Stimulated activated CD4-positive, alpha-beta T cell treated with anti-CD3 and anti-CD28 coated beads, Interleukin-4, amount 100 ng/mL, for 48 hours (primary cell): Measurements from ENCODE around the gene EVA1A.

ENCODE experiments used
- DNase-seq, 2 donors: peaks; one replicate each; pipeline ENCODE4 v3.0.0-alpha.2; 2020; ENCODE audit warnings: low read depth in 2 of 2

The EVA1A gene, protein sequence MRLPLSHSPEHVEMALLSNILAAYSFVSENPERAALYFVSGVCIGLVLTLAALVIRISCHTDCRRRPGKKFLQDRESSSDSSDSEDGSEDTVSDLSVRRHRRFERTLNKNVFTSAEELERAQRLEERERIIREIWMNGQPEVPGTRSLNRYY

DNA sequence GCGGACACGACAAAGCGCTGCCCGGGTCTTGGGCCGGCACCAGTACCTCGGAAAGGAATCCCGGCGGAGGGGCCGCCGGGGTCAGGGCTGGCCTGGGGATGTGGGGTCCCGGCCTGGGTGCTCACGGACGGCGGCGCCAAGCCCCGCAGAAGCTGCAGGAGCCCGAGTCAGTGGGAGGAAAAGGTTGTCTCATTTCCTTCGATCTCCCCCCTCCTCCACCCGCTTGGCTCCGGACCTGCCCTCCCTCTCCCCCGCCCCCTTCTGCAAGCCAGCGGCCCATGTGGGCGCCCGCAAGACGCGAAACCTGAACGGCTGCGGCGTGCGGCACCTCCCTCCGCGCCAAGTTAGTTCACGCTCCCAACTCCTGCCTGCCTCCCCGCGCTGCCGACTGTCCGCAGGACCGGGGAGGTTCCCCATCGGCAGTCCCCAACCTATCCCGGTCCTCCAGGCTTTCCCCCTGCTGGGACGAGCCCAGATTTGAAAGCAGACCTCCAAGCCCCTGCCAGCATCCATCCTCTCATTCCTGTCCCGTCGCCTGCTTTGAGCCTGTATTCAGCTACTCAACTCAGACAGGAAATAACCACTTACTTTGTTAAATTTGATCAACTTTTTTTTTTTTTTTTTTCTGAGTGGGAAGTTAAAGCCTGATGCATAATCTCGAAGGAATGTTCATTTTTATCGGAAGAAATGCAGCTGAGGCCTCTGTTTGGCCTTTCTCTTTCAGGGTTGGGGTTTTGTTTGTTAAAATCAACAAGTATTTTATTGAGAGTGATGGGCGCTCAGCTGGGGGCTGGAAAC lies at the start of gene EVA1A:
Gene EVA1A, minus strand, starts transcription at position 172 of the 798 bp plus-strand sequence. CDS start 42,799 bp downstream, outside the sequence.
- no peak for DNase-seq

DNA sequence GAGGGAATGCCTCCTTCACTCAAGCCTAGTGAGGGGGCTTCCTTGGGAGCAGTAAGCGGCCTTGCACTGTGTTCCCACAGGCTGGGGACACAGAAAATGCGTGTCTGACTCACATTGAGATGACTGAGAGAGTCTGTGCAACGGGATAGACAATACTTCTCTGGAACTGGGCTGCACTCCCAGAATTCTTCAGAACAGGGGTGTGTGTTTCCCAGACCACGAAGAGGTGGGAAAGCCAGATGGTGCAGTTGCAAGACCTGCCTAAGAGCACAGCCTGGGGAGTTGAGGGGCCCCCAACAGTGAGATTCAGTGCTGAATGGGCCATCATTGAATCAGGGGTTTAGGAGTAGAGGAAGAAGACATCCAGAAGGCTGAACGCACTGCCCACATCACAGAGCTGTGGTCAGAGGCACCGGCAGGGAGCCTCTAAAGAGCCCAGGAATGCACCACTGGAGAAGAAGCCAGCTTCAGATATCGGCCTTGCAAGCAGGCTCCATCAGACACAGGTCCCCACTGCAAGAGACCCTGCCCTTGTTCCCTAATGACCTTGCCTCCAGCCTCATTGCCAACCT lies 49.3 kb upstream of the EVA1A start:
- no peak for DNase-seq

DNA sequence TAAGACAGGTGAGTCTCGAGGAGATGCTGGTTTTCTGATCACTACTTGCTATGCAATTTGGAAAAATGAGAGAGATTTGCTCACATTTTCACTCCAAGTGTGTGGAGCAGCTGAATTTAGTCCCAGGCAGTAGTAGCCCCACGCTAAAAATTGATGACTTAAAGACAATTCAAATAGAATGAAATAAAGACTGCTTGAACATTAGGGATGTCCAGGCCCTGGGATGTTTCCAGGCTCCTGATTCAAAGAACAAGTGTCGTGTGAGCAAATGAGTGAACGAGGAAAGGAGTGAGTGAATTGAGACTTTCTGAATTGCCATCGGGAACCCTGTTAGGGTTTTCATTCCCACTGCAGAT lies 48.6 kb upstream of the EVA1A start:
- no peak for DNase-seq

DNA sequence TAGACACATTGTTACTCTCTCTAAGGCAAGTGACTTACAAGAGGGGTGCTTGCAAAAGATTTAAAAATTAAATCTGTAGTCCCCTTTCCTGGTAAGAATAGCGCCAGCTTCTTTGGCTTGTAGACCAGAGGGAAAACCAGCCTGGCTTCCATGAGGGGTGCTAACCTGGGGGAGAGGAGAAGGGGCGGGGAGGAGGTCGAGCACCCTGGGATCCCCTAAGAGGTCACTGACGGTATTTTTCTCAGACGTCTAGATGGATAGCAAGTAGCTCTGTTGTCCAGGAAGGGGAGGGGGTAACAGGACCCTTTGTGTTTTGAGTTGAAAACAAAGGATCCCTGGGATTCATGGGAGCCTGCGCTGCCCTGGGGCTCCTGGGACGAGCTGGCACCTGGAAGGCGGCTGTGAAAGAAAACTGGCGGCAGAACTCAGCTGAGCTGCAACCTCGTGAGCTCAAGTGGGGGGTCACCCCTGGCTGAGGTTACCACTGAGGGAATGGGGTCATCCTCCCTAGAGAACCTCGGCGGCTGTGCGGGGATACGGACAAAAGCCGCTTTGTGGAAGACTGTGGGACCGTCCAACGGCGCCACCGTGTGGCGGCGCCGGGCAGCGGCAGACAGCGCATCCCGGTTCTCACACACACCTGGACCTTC lies 48.1 kb upstream of the EVA1A start:
- peak; percentile 22 to 35 for DNase-seq

DNA sequence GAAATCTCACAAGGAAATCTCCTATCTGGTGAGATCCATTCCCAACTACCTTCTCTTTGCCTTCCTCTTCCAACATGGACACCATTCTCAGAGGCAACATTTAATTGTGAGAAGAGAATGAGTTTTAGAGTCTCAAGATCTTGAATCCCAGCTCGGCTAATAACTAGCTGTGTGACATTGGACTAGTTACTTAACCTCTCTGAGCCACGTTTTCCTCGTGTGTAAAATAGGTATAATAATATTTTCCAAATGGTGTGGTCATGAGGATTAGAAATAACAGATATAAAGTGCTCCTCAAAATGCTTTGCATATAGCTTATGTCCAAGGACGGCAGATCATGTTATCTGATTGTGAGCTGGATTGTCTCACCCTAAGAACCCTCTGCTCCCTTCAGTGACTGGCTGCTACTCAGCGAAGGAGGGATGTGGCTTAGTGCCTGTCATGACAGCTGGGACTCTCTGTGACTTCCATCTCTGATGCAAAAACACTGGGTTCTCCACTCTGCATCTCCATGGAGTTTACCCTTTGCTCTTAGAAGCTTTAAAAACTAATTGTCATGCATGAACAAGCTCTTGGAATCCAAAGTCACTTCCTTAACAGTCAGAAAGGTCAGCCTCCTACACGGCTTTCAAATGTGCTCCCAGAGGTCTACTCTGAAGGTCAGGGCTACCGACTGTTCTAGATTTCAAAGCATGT lies 47.4 kb upstream of the EVA1A start:
- DNase-seq, result no peak

DNA sequence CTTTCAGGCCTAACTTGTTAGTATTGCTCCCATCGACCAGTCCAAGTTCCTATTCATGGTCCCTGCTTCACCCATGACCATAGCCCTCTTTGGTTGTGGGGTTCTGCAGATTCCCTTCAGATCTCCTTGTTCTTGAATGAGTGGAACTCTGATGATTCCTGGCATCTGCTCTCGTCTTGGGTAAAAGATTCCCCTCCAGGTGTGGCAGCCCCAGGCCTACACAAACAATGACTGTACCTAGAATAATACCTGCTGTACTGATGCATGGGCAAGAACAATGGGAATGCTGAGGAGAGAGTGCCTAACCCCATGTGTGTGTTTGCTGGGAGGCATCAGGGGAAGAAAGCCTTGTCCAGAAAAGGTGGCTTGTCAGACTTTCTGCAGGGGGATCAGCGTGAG lies 46.7 kb upstream of the EVA1A start:
- DNase-seq, result no peak

DNA sequence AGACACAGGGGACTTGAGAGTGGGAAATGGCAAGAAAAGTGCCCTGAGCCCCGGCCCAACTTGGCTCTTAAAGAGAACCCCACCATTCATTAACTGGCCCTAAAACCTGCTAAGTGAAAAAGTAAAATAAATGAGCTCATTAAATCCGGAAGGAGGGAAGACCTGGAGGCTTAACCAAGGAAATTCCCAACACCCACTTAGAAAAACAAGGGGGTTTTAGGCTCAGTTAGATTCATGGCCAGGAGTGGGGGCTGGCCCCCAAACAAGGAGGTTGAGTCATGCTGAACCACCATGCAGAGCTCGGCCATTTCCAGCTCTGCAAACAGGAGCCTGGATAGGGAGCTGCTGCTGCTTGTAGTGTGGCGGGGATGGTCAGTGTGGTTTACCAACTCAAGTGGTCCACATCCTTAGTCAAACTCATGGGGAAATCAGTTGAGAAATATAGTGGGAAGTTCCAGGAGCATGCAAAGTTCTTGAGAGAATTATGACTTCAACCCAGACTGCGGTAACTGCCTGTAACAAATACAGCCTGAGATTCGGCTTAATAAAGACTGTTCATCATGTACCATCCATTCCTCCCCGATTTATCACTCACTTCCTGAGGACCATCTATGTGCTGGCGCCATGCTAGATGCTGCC lies 46.1 kb upstream of the EVA1A start:
- DNase-seq, result no peak

DNA sequence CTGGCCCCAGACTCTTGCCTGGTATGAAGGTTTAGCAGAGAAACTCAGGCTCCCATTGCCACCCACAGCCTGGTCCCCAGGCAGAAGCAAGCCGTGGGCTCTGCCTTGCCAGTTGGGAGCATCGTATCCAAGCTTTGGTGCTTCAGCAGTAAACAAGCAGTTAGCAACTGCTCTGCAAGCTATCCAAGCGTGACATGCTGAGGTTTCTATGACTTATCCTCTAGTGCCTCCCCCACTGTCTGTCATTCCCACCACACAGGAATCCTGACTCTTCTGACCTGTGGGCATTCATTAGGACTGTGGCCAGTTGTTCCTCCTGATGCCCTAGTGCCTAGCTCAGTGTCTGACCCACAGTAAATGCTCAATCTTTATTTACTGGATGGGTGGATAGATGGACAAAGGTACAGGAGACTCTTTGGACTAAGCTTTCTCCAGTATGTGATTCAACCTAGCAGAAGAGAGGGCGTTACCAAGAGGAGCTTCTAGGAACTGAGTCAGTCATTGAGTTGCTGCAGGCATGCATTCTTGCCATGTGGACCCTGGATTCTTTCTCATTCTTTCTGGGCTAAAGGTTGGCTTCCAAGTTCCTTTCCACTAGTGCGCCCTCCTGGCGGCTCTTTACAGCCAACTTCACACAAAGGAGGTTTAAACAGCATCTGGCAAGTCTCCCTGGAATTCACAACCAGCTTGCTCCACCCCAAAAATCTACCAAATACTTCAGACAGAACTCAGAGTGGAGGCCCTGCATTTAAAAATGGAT lies 45.2 kb upstream of the EVA1A start:
- DNase-seq, result no peak

DNA sequence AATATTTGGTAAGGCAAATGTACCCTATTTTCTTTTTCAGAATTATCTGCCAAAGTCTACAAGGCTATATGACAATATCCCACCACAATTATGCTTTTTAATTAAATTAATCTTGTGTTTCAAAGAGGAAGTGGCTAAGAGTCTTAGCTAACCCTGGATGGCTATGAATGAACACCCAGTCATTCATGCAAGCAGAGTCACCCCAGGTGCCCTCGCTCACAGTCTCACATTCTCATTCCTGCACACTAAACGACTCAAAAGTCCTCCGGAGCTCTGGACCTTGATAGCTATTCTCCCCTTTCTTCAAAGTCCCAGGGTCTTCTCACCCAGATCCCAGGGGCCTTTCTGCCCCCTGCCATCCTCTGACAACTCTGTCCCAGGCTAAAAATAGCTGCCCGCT lies 43.7 kb upstream of the EVA1A start:
- no peak for DNase-seq

DNA sequence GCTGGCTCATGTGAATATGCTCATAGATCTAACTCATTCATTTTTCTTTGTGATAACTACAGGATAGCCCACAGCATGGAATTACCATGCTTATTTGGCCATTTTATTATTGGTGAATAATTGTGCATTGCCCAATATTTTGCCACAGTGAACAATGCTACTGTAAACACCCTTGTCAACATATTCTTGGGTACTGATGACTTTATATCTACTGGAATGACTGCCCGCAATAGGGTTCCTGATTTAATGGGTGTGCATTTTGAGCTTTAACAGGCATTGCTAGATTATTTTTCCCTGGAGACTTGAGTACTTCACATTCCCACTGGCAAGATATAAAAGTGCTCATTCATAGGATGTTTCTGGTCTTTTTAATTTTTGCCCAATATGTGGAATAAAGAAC lies 42.7 kb upstream of the EVA1A start:
- DNase-seq, result no peak

DNA sequence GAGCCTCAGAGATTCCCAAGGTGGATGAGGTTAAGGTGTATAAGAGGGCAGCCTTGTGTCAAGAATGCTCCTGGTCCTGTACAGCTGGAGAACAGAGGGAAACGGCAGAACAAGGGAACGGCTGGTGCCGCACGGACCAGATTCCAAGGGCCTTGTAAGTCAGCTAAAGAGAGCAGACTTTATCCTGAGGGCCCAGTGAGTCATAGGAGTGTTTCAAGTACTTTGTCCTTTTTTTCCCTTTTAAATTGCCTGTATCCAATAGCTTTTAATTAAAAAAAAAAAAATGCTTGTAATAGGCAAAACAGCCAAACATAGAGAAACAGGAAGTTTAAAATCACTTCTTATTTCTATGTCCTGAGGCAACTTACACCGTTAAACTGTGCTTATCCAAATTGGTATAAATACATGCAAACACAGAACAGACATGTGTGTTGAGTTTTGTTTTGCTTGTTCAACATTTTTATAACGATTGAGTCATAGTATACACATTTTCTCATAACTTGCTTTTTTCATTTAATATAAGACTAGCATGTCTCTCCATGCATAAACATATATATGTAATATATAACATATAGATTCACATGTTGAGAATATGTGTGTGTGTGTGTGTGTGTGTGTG lies 42.1 kb upstream of the EVA1A start:
- DNase-seq, result no peak

DNA sequence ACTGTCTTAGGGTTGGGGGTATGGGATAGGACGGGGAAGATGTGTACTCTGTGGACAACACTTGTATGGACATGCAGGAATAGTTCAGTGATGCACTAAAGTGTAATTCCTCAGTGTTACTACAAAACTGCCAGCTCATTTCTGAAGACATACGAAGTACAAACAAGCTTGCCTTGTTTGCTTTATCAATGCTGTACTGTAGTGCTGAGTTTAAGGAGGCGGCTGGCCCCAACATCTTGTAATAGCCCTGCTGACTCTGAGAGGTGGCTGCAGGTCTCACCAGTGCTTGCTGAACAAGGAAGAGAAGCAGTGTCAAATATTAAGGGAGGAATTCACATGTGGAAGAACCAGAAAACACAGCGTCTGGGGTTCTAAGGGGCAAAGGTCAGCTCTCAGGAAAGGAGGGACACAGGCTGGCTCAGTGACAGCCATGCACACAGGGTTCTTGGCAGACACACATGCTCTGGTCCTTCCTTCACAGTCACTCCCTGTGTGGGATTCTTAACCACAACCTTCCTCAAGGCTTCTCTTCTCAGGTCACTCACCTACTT lies 39.8 kb upstream of the EVA1A start:
- no peak for DNase-seq

DNA sequence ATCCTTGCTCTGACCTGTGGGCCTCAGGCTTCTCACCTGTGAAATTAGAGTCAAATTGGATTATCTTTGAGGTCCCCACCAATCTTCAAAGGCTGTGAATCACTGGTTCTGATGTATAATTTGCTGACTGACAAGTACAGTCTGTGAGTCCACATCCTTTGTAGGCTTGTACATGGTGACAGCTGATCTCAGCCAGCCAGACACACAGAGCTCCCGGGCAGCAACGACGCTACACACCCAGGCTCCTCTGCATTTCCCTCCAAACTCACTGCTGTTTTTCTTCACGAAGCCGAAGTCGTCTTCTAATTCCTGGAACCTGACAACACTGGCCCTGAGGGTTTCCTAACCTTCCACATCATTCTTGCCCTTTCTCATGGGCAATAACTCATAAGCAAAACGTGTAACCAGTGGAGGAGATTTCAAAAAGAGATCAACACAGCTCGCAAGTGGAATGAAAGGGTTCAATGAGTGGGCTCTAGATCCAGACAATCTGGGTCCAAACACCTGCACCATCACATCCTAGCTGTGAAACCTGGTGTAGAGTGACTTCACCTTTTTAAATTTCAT lies 37.9 kb upstream of the EVA1A start:
- no peak for DNase-seq

DNA sequence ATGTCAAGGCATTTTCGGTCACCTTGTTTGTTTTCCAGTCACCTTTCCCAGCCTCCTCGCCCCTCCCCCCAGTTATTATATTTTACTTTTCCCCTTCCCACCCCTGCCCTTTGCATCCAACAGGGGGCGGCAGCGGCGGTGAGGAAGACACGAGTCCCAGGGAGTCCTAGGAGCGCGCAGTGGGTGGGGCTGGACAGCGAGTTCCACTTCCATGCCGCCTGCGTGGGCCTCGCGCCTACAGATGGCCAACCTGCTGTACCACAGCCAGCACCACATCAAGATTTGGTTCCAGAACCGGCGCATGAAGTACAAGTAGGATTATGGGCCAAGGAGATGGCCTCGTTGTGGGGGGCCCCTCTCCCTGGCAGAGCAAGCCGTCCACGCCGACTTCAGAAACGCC lies 37.2 kb upstream of the EVA1A start:
- DNase-seq, result no peak

DNA sequence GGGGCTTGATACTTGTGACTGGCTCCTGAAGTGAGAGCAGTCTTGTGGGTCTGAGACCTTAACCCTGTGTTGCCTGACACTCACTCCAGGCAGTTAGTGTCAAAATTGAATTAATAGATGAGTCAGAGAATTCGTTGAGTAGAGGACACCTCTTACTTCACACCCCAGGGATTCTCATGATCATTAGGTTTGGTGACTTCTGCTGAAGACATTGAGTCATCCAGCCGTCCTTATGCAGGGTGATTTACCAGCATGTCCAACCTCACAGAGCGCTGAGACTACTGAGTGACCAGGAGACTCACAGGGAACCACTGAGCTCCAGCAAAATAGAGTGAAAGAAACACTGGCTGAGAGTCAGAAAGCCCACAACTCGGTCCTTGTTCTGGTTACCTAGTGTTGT lies 36.0 kb upstream of the EVA1A start:
- no peak for DNase-seq

DNA sequence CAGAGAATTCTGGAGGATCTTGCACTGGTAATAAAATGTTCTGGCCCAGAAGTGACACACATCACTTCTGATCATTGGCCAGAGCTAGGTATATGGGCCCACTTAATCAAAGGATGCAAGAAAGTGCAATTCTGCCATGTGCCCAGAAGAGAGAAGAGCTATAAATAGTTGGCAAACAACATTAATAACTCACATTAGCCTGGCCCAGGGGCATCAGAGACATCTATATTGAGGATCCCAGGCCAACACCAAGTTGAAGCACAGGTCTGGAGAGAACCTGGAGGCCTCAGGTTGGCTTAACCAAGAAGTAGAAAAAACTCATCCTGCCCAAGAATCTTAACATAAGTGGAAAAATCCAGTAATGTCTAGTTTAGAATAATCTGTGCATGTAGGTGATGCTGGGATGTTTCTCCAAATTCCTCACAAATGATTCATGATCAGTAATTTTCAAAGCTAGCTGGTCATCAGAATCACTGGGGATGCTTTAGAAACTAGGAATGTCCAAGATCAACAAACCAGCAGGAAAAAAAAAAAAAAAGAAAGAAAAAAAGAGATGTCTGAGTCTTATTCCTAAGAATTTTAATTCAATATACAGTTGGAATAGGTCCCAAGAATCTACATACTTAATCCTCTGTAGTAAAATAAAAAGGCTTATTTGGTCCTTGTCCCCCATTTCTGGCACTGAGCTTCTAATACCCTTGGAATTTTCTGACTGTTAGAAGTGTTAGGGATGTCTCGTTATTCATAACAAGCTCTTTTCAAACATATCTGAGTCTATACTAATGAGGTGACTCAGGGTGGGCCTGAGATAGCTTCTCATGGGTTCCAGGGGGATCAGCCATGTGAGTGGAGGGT lies 35.0 kb upstream of the EVA1A start:
- no peak for DNase-seq

DNA sequence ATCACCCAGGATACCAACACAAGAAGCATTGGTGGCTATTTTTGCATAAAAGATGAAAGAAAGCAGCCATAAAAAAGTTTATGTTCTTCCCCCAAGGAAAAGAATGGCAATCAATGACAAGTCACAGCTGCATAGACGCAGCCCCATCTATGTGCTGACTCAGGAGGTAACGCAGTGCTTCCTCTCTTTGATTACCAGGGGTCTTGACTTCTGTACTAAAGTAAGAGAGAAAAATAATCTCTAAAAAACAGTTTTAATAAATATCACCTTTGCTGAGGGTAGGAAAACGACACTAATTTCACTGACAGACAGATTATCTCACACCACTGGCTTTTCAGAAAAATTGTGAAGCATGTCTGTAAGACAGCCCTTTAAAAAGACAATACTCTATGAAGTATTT lies 33.9 kb upstream of the EVA1A start:
- DNase-seq, result no peak

DNA sequence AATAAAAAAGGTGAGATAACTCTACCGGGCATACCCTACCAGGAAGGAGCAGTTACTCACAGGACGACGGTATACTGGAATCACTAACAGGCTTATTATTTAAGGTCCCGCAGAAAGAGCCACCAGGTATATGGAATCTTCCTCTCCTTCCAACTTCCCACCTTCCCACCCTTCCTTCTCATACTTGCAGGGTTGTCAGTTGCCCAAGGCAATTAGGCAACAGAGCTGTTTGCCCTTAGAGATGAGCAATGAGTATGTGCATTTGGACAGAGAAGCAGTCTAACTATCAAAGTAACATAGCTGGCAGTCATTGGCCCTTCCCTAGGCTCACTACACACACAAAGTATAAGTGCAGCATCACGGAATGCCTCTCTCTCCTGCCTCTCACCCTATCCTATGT lies 32.1 kb upstream of the EVA1A start:
- no peak for DNase-seq

DNA sequence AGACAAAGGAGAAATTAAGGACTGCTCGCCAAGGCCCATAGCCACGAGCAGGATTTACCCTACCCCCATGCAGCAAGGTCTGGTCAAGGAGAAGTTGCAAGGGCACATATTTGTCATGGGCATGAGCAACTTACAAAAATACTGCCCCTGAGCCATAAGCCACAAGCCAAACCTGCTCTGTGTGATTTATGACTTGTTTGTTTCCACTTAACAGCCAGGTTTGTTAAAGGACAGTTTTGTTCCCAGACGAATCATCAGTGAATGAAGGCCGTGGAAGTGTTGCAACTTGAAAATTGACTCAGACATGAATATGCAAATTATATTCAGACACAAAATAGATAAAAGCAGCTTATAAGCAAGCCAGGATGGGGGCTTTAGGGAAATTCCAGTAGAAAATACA lies 31.3 kb upstream of the EVA1A start:
- no peak for DNase-seq
